GM10847 (cell line): ENCODE measurements around the gene HDAC4.

Experiments
- POLR2A ChIP-seq: IDR thresholded peaks from 2 replicates; pipeline ENCODE4 v1.6.1; 2011; ENCODE audit not compliant: insufficient read length; ENCODE audit errors: extremely low read depth

Gene HDAC4

DNA sequence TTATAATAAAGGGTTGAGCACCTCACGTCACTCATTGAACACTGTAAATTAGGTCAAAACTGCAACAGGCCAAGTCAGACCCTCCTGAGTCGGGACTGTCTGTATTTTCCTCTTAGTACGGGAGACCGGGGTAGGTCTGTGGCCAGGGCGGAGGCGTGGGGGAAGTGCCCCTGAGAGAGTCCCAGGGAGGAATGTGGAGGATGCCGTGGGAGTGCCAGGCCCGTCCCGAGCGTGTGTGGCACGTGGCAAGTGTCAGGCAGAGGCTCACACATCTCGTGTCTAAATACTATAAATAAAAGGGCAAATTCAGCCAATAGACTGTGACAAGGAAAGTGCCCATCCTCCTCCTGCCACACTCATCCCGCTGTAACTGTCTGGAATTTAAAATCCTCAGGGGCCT lies 6.3 kb upstream of the HDAC4 start:
- no peak for TF ChIP-seq POLR2A

DNA sequence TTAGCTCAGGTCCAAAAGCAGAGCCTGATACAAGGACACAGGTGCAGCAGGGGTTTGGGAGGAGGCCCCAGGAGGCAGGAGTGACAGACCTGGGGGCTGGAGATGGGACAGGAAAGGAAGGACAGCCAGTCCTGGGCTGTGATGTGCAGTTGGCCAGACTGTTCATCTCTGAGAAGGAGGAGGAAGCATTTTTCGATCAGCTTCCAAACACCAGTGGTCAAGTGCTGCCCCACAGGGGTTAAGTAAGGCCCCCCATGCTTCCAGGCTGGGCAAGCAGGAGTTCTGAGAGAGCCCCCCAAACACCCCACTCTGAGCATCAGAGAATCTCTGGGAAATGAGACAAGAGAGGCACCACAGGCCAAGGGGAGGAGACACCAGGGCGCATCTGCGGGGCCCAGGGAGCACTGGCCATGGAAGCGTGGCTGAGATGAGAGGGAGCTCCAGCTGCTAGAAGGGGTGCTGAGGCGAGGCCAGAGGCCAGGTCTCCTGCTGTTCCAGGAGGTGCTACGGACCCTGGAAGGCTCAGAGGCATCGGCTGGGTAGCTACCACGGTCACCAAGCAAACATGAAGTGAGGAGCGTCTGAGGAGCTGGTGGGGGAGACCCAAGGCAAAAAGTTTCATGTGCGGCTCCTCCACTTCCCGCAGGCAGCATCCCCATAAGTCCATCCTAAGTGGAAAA lies 5.6 kb upstream of the HDAC4 start:
- no peak for TF ChIP-seq POLR2A

DNA sequence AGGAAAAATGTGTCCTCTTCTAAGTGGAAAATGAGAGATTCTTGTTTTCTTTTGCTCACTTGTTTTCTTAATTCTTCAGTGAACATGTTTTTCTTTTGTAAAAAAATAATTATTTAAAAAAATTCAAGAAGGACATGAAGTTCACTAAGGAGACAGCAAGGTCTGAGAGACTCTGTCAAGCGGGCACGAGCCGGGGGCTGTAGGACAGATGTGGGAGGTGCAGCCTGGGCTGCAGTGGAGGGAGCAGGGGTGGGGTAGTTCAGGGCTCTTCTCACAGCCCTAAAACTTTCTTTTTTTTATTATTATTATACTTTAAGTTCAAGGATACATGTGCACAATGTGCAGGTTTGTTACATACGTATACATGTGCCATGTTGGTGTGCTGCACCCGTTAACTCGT lies 4.3 kb upstream of the HDAC4 start:
- no peak for TF ChIP-seq POLR2A

DNA sequence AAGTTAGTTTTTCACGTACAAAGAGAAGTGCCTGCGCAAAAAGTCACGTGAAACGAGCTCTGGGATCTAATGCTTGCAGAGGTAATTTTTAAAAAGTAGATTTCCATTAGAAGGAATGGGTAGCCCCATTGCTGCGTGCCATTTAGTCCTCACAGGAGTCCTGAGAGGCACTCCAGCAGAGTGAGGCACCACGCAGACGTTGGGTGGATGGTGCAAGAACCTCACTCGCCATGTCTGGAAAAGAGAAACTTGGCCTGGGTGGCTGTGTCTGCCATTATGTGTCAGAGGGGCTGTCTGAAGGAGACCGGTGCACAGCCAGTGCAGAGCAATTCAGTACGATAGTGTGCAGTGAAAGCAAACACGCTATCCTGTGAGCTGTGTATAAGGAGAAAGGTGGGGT lies 1.8 kb upstream of the HDAC4 start:
- TF ChIP-seq POLR2A, result no peak

DNA sequence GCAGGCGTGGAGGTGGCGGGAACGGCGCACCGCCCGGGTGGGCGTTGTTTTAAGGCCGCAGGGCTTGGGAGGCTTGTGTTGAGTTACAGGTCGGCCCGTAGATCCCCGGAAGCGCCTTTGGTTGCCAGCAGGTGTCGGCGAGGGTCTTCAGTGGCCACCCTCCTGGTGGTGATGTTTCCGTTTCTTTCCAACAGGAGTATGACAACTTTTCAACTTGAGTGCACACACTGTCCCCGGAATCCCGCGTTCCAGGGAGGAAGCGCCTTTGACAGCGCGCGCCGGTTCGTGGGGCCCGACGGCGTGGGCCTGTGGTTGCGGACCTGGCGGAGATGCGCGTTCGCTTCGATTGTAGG lies 1.0 kb upstream of the HDAC4 start:
- TF ChIP-seq POLR2A, result no peak

DNA sequence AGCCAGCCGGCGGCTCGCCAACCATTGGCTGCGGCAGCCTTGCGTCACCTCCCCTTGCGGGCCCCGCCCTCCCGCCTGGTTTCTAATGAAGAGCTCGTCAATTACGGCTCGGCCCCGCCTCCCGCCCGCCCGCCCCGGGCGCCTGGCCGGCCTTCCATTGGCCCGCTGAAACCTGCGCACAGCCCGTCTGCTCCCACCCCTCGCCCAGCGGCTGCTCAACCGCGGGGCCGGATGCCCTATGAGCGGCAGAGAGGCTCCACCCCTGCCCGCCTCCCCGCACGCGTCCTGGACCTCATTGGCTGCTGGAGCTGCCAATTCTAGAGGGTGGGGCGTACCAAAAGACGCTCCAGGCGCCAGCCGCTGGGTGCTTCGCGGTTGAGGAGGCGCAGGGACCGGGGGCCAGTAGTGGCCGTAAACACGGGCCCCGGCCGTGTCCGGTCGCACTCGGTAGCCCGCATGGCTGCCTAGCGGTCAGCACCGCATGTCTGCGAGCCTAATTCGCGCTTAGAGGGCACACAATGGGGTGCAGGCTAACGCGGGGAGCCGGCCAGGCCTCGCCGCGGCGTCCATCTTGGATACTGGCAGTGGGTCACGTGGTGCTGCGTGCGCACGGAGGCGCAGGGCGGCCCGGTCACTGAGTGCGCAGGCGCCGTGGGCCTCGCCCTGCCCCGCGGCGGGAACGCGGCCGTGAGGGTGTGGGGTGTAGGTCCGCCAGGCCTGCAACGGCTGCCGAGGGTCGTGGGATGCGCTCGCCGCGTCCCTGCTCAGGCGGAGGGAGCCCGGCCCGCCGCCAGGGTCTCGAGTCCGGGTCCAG lies 454 bp upstream of the HDAC4 start:
- TF ChIP-seq POLR2A, result peak; percentile 96

DNA sequence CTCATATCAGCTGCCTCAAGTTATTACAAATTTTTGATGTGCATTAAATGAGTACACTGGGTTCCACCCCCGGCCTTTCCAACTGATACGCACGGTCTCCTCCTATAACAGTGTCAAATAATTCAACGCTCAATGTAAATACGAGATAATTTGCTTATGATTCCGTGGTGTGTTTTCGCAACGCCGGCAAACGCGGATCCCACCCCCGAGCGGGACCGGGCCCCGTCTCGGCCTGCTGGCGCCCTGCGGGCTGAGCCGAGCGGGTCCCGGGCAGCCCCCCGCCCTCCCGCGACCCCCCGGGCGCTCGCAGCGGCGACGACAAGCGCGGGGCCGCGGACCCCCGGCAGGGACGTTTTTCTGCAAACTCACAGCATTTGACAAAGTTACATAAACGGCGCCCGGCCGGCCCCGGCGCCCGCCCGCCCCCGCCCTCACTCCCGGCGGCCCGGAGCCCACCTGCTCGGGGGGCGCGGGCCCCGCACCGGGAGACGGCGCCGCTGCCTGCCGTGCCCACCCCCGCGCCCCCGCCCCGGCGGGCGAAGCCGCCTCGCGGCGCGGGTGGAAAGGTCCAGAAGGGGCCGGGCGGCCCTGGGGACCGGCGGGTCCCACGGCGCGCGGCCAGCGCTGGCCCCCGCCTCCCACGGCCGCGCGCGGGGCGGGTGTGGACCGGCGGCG lies 762 bp downstream of the HDAC4 start:
- TF ChIP-seq POLR2A, result no peak

DNA sequence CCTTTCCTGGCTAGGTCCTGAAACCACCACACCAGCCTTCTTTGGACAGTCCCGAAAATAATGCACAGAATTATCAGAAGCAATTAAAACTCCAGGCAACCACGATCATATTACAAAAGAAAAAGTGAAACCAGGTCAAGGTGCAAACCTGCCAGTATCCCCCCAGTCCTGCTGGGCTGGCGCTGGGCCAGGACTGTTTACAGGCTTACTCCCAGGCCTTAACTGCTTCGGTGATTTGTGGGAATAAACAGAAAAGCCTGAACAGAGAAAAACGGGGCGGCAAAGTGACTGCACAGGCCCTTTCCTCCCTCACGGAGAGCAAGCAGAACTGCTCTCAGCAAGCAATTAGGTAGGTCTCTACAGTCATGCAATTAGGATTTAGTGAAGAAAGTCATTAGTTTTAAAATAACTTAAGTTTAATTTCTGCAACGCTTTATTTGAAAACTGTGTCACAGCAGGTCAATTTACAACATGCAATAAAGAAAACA lies 1.3 kb downstream of the HDAC4 start:
- TF ChIP-seq POLR2A, result no peak

DNA sequence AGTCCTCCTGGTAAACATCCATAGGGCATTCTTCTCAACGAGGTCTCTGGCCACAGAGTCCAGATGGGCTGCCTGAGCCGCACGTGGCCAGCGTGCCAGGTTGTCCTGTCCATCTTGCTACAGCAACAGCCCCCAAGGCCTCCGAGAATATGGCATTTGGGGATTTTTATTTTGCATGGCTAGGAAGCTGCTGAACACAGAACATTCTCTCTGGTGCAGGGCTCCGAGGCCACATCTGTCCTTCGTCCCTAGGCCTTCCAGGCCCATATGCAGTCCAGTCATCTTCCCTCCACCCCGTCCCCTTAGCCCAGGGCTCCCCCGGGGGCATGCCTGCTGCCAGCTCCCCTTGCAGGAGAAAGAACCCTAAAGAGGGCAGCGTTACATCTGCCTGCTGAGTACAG lies 2.3 kb downstream of the HDAC4 start:
- no peak for TF ChIP-seq POLR2A

DNA sequence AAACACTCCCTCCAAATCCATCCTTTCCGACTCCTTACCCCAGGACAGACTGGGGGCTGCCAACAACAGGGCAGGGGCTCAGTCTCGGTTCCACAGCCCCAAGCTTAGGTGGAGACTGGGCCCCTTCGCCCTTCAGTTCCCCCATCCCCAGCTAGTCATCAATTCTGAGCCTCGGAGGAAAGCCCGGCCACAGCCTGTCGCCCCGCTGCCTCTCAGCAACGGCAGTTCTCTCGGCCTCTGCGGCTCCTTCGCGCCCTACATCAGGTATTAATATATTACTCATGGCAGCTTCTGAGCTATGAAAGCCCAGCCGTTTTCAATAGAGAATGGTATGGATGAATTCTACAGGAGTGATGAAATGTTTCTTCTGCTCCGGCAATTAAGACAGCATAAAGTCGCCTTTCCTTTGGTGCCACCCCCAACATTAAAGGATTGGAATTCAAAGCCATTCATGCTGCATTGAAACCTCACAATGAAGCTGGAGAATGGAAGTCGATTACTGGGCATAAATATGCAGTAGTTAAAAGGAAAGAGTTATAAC lies 2.8 kb downstream of the HDAC4 start:
- TF ChIP-seq POLR2A, result no peak

DNA sequence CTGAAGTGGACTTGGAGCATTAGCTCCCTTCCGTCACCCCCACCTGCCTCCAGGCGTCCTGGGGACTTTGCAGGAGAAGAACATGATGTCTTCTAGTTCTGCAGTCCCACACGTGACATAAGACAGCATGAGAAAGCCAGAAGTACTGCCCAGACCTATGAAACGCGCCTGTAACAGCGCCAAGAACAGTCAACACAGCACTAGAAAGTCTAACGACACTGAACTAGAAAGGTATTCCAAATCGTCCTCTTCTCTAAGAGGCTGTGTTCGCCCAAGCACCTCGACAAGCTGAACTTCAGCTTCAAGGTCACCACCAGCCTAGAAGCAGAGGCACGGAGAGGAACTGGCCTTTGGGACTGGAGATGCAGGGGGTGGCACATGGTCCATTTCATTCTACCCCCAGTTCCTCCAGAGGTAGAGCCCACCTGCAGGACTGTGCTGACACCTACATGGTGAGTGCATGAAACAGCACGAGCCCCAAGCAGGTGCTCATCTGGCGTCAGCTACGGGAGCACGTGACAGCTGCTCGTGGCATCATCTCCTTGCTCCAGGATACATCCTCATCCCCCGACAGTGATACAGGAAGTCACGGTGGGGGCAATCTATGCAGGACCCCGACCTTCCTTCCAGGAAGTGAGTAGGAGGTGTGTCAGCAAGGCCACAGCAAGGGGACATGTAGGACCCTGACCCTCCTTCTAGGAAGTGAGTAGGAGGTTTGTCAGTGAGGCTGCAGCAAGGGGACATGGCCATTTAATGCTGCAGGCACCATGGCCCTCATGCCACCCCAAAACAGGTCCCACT lies 3.7 kb downstream of the HDAC4 start:
- no peak for TF ChIP-seq POLR2A

DNA sequence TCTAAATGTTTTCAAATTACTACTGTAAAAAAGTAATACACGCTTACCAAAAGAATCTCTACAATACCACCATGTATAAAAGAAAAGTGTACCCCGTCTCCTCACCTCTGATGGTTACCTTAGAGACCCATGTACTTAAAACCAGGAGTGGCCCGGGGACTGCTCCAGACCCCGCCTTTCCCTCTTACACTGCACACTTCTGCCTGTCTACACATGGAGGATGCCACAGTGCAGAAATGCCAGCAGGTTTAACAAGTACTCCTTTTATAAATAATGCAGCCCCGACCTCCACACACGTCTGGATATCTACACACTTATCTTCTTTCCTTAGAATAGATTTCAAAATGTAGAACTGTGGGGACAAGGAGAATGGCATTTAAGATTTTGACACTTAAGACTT lies 5.3 kb downstream of the HDAC4 start:
- no peak for TF ChIP-seq POLR2A

DNA sequence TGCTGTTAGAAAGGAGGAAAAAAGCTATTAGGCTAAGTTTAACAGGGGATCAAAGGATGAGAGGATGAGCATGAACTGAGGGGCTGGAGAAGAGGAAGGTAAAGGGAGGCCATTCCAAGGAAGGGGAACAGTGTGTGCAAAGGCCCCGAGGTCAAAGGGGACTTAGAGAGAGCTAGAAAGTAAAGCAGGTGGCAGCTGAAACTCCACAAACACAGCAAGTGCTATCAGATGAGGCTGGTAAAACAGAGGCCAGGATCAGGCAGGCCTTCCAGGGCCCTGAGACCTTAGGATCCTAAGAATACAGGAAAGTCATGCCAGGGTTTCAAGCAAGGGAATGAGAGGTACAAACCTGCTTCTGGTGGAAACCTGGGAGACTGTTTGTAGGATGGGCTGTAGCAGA lies 5.8 kb downstream of the HDAC4 start:
- TF ChIP-seq POLR2A, result no peak

DNA sequence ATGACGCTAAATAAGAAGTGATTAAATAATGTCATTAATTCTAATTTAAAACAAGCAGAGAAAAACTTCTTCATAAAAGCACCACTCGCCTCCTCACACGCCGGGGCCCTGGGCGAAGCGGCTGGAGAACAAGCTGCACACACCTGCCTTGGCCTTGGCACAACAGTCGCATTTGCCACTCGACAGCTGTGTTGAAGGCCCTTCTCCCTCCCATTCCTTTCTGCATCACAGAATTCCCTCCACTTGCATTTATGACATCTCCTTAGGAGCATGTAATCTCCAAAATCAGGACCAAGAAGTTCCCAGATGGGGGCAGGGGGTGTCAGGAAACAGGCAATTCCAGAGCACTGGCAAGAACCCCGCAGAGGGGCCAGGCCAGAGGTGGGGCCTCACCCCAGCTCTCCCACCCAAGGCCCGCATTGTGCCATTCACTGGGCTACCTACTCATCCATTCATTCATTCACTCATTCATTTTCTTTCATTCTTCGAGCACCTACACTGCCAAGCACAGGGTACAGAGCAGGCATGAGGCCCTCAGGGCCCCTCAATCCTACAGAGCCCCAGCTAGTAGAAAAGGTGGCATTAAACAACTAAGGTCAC lies 6.4 kb downstream of the HDAC4 start:
- no peak for TF ChIP-seq POLR2A

DNA sequence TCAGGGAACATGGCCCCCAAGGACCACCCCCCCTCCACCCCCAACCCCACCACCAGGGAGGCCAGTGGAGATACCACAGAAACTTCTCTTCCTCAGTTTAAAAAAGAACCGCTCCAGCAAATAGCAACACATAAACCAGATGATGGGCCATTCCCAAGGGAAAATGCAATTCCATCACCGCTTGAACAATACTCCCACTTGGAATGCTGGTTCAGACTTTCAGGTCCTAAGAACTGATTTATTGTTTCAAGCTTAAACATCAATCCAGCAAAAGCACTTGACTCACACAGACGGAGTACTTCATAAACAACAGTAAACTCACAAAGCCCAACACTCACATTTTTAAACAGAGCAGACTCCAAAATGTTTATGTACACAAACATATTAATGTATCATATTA lies 6.9 kb downstream of the HDAC4 start:
- no peak for TF ChIP-seq POLR2A
